B cell (primary cell): ENCODE measurements around the gene EXD2.

ENCODE experiments used
- CTCF ChIP-seq: fragments of 200-600 bp; IDR thresholded peaks from one replicate; pipeline ENCODE4 v1.8.0; 2022; ENCODE audit warnings: antibody characterized with exemption, mild to moderate bottlenecking
- EZH2 ChIP-seq: IDR thresholded peaks from 2 replicates; pipeline ENCODE4 v1.6.1; 2012; ENCODE audit warnings: borderline replicate concordance, low read depth, mild to moderate bottlenecking, moderate library complexity, low read length; ENCODE audit not compliant: insufficient read depth, poor library complexity, severe bottlenecking

GRCh38 chr14:69291891-69292561 is 100.7 kb downstream of the EXD2 start:
- TF ChIP-seq CTCF (no peak), EZH2 (no peak)
